H1 (cell line): Measurements from ENCODE around the gene SRRM4. TPM values are rescaled to one million over a fixed set of nuclear protein-coding genes. Genes with fewer than 3 reads are reported as not detected.
A peak's percentile ranks its signal among the peaks of the same experiment; 100 is the strongest.

Source experiments
- ASH2L ChIP-seq: fragments of 200-600, 300-600 bp; sonication (generic); IDR thresholded peaks from one replicate; pipeline ENCODE4 v1.7.1; 2017; ENCODE audit warnings: low read length
- CTCF ChIP-seq, 3 experiments: IDR thresholded peaks; 1 replicate in 2 of 3; 2 replicates in 1 of 3; pipeline versions ENCODE4 v1.5.1 to v1.6.1; 2011; ENCODE audit warnings: low read length in 3 of 3, mild to moderate bottlenecking in 3 of 3, inconsistent platforms in 2 of 3, low read depth in 1 of 3, moderate library complexity in 1 of 3; ENCODE audit not compliant: insufficient read depth in 1 of 3; ENCODE audit errors: control extremely low read depth in 1 of 3
- E2F6 ChIP-seq: IDR thresholded peaks from 2 replicates; pipeline ENCODE4 v1.6.1; 2012; ENCODE audit warnings: inconsistent platforms
- HDAC2 ChIP-seq, 2 experiments: fragments of 300-600 bp in 1 of 2; sonication (generic) in 1 of 2; IDR thresholded peaks; 2 replicates each; pipeline ENCODE4 v1.6.1; 2011 to 2012; ENCODE audit warnings: low read depth in 2 of 2, low read length in 2 of 2, mild to moderate bottlenecking in 2 of 2, moderate library complexity in 2 of 2, borderline replicate concordance in 1 of 2, inconsistent platforms in 1 of 2
- JUN ChIP-seq: IDR thresholded peaks from 2 replicates; pipeline ENCODE4 v1.6.1; 2011; ENCODE audit warnings: low read depth, mild to moderate bottlenecking, improper control_type of control experiment, low read length
- KDM4A ChIP-seq: IDR thresholded peaks from one replicate; pipeline ENCODE4 v1.7.1; 2012; ENCODE audit warnings: low read depth, mild to moderate bottlenecking, moderate library complexity, low read length, inconsistent platforms; ENCODE audit not compliant: severe bottlenecking
- NANOG ChIP-seq: IDR thresholded peaks from 2 replicates; pipeline ENCODE4 v1.6.1; 2011; ENCODE audit warnings: low read length, low read depth, mild to moderate bottlenecking, inconsistent platforms; ENCODE audit not compliant: insufficient read depth, poor library complexity, severe bottlenecking
- PHF8 ChIP-seq: fragments of 200-600 bp; sonication (generic); conservative IDR thresholded peaks from 2 replicates; pipeline ENCODE4 v1.7.1; 2012; ENCODE audit warnings: low read depth, mild to moderate bottlenecking, inconsistent platforms, low read length, moderate library complexity
- RBBP5 ChIP-seq: IDR thresholded peaks from 2 replicates; pipeline ENCODE4 v1.7.1; 2012; ENCODE audit warnings: low read depth, mild to moderate bottlenecking, inconsistent platforms, low read length, moderate library complexity, borderline replicate concordance
- RNF2 ChIP-seq: fragments of 200-900, 300-1000 bp; sonication (generic); IDR thresholded peaks from 2 replicates; pipeline ENCODE4 v1.7.1; 2016; ENCODE audit warnings: borderline replicate concordance, low read depth, mild to moderate bottlenecking, antibody characterized with exemption, low read length; ENCODE audit not compliant: poor library complexity, severe bottlenecking; ENCODE audit errors: missing control alignments
- SIRT6 ChIP-seq: IDR thresholded peaks from one replicate; pipeline ENCODE4 v1.7.1; 2012; ENCODE audit warnings: low read length, inconsistent platforms
- SIX5 ChIP-seq: IDR thresholded peaks from 2 replicates; pipeline ENCODE4 v1.6.1; 2011; ENCODE audit warnings: mild to moderate bottlenecking, low read depth, low read length
- SP1 ChIP-seq: IDR thresholded peaks from 2 replicates; pipeline ENCODE4 v1.6.1; 2011; ENCODE audit warnings: low read depth, low read length
- SP4 ChIP-seq: IDR thresholded peaks from 2 replicates; pipeline ENCODE4 v1.6.1; 2012; ENCODE audit warnings: low read length, inconsistent platforms
- SRF ChIP-seq: IDR thresholded peaks from 2 replicates; pipeline ENCODE4 v1.6.1; 2011; ENCODE audit warnings: mild to moderate bottlenecking, low read depth, low read length, moderate library complexity
- TAF7 ChIP-seq: optimal IDR thresholded peaks from 2 replicates; pipeline ENCODE3; 2011; ENCODE audit warnings: low read depth, mild to moderate bottlenecking, inconsistent platforms, low read length, moderate library complexity, borderline replicate concordance
- TCF12 ChIP-seq: IDR thresholded peaks from 2 replicates; pipeline ENCODE4 v1.6.1; 2011; ENCODE audit warnings: low read depth, mild to moderate bottlenecking, low read length
- USF2 ChIP-seq: IDR thresholded peaks from 2 replicates; pipeline ENCODE4 v1.6.1; 2011; ENCODE audit warnings: low read length, improper control_type of control experiment
- polyA plus RNA-seq, 7 experiments: library from polyadenylated mRNA; depleted of rRNA in 3 of 7; stranded (reverse) in 5 of 7; unstranded in 2 of 7; fragments of >200 nt in 5 of 7; fragments of 200-250 nt in 2 of 7; gene quantifications; 1 replicate in 5 of 7; 2 replicates in 1 of 7; 4 replicates in 1 of 7; pipeline versions ENCODE4 v1.2.1 to v1.2.3, GENCODE V29; 2011 to 2013; ENCODE audit warnings: missing spikeins in 2 of 7, mixed read lengths in 2 of 7
- total RNA-seq: library from RNA; stranded (reverse); fragmentation: NEBNext Ultra II Directional; extraction: Animal tissue kit (Norgen Biotek cat#: 25700); gene quantifications from 2 replicates; pipeline ENCODE4 v1.2.1, GENCODE V29; 2021
- TF ChIP-seq, protein P1 (sequence below): IDR thresholded peaks from 2 replicates; pipeline ENCODE4 v1.6.1; 2011; ENCODE audit warnings: low read depth, mild to moderate bottlenecking, low read length; ENCODE audit not compliant: insufficient read depth

SRRM4 gene
- total and polyA plus RNA-seq, 2 of the 8 experiments (the other 6 are each of a cell fraction or from before 2014, with no cell fraction given): 0.53 to 1.1 TPM

DNA sequence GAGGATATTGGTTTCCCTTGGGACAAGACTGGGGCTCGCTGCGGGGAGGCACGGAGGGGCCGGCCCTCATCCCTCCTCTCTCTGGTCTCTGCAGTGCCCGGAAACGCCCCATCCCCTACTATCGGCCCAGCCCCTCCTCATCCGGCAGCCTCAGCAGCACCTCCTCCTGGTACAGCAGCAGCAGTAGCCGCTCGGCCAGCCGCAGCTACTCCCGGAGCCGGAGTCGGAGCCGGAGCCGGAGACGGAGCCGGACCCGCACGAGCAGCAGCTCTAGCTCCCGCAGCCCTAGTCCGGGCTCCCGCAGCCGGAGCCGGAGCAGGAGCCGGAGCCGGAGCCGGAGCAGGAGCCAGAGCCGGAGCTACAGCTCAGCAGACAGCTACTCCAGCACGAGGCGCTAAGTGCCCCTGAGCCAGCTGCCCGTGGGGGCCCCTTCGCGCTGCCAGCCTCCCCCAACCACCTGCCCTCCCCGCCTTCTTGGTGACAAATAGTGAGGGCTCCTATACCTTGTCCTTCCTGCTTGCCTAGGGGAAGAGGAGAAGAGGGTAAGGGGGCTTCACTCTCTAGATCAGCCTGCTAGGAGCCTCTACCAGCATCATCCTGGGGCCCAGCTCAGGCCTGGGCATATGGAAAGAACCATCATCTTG is 175.2 kb downstream of the SRRM4 start (continued):
- TF ChIP-seq CTCF (IDR thresholded peaks at IDR 0.05; ENCODE audit: control extremely low read depth in 1 of 3, insufficient read depth in 1 of 3, low read depth in 1 of 3, low read length in 3 of 3): peak; percentile 79 to 92 (median 80)
- no peak for TF ChIP-seq JUN
- no peak for TF ChIP-seq RBBP5
- 0 out of 2 replicates have a peak, but pooled peaks have one; percentile 45 for TF ChIP-seq SP4
- no peak for TF ChIP-seq HDAC2 (IDR thresholded peaks at IDR 0.05; ENCODE audit: borderline replicate concordance in 1 of 2, low read depth in 2 of 2, low read length in 2 of 2)
- no peak for TF ChIP-seq USF2
- TF ChIP-seq TCF12: no peak
- no peak for TF ChIP-seq NANOG
- peak; percentile 88 for TF ChIP-seq SRF
- no peak for TF ChIP-seq SIX5
- TF ChIP-seq KDM4A: no peak
- TF ChIP-seq ASH2L: no peak
- no peak for TF ChIP-seq PHF8
- peak; percentile 53; the same call in 1 of the 2 replicates for TF ChIP-seq SP1
- TF ChIP-seq, protein P1, sequence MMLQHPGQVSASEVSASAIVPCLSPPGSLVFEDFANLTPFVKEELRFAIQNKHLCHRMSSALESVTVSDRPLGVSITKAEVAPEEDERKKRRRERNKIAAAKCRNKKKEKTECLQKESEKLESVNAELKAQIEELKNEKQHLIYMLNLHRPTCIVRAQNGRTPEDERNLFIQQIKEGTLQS: no peak
- TF ChIP-seq SIRT6: no peak
- TF ChIP-seq E2F6: no peak
- no peak for TF ChIP-seq RNF2
- peak; percentile 52 for TF ChIP-seq TAF7
